NCI-H345 (cell line): ENCODE measurements around the gene ITPK1.

Experiments
- DNase-seq: peaks from one replicate; lab custom pipeline; 2025; lab: John Stamatoyannopoulos, UW

Gene ITPK1

DNA sequence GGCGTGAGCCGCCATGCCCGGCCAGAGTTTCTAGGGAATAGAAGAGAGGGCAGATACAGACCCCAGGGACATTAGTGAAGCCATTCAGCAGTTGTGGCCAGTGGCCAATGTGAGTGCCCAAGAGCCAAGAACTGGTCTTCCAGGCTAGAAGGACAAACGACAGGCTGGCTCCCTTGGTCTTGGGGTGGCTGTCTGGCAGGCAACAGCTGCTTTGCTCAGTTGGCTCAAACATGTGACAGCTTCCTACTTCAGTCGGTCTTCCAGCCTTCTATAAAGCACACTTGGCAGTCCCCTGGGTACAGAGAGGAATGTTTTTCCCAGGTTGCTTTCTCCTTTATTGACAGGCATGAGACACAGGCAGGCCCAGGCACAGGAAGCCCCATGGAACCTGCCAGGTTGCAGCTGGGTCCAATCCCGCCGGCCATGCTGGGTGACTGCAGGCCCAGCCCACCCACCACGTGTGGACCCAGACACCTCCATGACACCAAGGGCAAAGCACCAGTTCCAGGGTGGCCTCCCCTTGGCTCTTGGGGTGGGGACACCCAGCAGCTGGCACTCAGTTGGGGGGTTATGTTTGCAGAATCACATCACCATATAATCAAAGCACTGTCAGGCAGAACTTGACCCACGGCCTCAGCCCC is 177.4 kb downstream of the ITPK1 start:
- peak; percentile 52 for DNase-seq

DNA sequence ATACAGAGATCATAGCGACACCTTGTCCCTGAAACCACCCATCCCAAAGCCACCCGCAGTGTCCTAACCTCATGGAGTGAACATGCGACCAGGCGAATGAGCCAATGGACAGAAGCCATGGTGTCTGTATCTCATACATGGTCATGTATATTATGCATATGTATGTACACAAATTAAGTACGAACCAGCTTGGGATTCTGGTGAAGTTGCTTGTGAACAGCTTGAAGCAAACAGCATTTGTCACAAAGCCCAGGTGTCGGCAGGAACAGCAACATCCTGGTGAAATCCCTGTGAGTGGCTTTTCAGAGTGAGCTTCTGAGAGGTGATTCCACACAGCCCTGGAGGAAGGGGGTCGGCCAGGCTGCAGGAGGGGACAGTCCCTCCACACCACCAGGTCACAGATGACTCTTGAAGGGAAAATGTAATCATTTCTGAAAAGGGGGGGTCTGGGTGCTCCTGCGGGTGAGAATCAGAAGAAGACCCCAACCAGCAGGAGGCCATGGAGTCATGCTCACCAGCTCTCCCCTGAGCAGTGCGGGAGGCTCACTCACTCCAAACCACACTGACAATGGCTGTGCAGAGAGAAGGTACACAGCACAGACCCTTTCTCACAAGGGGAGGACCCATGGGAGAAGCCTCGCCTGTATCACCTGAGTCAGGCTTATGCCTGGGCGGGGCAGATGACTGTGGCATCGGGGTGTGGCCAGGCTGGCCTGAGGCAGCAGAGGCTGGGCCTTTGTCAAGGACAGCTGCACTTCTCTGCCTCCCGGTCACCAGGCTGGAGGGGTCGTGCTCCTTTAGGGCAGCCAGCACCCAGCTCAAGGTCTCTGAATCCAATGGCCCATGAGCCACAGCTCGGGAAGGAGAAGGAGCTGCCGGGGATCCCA is 178.4 kb downstream of the ITPK1 start:
- peak; percentile 75 for DNase-seq

DNA sequence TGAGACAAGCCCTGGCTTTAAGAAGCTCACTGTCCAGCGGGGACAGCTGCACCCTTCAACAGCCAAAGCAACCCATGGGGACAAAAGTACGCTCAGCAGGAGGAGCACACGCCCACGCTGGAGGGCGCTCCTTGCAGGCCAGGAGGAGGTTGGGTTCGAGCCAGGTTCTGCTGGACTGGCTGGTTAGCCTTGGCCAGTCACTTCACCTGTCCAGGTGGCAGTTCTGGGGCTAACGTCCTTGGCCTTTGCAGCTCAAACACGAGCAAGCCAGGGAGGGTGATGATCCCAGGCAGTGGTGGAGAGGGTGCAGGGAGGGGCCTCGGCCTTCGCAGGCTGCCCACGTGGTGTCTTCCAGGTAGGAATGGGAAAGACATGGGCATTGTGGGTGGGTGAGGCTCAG is 179.6 kb downstream of the ITPK1 start:
- no peak for DNase-seq

DNA sequence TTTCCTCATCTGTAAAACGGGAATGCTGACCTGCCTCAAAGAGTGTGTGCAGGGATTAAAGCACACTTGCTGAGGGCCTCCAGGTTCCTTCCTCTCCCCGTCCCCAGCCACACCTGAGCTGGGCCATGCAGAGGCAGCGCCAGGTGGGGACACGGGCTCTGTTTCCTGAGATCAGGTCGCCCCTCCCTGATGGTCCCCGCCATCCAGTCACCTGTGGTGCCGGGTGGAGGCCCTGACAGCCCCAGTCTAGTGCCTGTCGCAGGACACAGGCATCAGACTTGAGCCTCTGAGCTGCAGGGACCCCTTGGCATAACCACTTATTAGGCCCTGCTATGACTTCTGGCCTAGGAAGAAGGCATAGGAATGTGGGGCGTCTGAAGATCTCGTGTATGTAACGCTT is 180.3 kb downstream of the ITPK1 start:
- no peak for DNase-seq

DNA sequence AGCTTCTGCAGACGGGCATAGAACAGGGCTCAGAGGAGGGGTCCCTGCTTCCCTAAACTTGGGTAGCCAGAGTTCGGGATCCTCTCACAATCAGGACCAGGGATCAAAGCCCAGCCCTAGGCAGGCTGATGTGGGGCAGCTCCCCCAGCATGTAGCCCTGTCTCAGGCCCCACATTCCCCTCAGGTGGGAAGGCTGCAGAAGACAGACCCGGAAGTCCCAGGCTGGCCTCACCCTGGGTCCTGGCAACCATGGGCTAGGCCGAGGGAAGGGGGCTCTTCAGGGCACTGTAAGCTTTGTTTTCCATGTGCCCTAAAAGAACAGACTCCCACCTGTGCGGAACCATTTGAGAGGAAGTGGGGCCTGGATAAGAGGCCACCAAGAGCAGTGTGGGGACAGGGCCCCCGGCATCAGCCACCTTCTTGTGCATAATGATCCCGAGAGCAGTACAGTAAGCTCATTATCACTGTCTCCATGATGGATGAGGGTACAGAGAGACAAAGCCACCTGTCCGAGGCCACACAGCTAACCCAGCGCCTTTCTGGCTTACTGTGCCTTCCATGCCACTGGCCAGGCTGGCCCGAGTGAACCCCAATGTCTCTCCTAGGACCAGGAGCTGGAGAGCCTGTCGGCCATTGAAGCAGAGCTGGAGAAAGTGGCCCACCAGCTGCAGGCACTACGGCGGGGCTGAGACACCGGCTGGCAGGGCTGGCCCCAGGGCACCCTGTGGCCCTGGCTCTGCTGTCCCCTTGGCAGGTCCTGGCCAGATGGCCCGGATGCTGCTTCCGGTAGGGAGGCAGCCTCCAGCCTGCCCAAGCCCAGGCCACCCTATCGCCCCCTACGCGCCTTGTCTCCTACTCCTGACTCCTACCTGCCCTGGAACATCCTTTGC is 181.3 kb downstream of the ITPK1 start:
- DNase-seq: no peak

DNA sequence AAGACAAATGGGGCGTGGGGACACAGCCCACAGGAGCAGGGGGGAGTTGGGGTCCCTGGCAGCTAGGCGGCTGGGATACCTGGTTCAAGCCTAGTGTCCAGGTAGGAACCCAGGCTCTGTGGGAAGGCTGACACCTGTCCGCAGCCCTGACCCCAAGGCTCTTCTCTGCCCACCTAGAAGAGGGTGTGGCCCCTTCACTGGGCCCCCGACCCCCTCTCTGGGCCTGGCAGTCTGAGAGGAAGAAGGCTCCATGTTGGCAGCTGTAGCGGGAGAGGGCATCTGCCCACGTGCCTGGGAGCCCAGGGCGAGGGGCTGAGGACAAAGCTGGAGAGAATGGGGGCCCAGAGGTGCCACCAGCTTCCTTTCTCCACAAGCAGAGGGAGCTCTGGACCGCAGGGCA is 182.2 kb downstream of the ITPK1 start:
- DNase-seq: no peak

DNA sequence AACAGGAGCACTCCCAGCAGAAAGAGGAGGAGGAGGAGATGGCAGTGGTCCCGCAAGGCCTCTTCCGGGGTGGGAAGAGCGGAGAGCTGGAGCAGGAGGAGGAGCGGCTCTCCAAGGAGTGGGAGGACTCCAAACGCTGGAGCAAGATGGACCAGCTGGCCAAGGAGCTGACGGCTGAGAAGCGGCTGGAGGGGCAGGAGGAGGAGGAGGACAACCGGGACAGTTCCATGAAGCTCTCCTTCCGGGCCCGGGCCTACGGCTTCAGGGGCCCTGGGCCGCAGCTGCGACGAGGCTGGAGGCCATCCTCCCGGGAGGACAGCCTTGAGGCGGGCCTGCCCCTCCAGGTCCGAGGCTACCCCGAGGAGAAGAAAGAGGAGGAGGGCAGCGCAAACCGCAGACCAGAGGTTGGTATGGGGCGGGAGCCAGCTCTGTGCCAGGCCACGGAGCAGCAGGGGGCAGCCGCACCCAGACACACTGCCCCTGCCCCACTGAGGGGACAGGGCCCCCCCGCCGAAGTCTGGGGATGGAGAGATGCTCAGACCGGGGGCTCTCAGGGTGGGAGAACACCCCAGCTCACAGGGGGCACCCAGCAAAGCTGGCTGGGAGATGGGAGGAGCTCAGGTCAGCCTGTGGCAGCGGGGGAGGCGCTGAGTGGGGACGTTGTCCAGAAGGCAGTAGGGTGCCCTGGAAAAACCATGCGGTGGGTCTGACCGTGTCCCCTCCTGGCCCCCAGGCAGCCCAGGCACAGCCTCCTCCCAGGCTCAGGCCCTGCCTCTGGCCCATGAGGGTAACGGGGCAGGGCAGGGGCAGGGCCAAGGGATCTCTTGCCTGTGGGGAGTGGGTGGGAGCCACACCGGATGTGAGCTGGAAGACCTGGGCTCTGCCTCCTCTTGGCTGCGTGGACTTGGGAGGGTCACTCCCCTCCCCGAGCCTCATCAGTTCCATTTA is 183.0 kb downstream of the ITPK1 start:
- no peak for DNase-seq

DNA sequence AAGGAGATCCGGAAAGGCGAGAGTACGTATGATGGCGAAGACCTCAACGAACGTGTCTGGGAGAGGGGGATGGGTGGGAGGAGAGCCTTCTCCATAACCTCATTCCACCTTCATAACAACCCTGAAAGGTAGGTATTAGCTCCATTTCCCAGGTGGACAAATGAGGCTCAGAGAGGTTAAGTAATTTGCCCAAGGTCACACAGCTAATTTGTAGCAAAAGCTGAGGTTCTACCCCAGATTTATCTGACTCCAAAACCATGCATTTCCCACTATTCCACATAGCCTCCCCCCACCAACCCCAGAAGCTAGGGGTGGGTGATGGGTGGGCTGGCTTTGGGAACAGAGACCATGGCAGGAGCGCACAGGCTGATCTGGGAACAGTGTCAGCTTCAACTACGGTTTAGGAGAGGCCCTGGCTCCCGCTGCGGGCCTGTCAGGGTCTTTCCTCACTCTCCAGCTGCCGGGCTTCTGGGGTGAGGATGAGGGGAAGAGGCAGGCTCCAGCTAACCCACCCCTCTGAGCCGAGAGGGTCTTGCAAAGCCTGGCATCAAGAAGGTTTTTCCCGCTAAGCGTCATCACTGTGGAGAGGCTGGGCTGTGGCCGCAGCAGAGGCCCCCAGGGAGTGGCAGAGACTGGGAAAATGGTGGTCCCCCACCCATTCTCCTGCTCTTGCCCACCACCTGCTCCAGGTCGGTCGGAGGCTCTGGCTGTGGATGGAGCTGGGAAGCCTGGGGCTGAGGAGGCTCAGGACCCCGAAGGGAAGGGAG is 183.9 kb downstream of the ITPK1 start:
- no peak for DNase-seq

DNA sequence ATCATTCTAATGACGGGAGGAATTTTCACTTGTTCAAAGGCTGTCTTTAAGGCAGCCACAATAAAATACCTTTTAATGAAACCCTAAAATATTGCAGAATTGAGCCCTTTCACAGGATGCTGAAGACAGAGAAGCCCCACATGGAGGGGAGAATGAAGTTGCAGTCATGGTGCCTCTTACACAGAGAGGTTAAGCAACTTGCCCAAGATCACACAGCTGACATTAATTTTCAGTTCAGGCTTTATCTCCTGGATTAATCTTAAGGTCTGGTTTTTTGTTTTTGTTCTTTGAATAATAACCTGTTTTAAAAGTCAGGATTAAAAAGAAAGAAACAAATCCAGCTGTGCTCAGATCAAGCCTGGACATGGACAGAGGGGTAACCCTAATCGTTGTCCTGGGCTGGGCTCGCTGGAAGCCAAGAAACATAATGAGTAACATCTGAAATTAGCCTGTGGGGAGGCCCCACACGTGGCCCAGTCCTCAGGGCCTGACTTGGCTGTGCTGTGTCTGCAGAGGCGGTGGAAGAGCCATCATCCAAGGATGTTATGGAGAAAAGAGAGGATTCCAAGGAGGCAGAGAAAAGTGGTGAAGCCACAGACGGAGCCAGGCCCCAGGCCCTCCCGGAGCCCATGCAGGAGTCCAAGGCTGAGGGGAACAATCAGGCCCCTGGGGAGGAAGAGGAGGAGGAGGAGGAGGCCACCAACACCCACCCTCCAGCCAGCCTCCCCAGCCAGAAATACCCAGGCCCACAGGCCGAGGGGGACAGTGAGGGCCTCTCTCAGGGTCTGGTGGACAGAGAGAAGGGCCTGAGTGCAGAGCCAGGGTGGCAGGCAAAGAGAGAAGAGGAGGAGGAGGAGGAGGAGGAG is 184.8 kb downstream of the ITPK1 start:
- DNase-seq: no peak

DNA sequence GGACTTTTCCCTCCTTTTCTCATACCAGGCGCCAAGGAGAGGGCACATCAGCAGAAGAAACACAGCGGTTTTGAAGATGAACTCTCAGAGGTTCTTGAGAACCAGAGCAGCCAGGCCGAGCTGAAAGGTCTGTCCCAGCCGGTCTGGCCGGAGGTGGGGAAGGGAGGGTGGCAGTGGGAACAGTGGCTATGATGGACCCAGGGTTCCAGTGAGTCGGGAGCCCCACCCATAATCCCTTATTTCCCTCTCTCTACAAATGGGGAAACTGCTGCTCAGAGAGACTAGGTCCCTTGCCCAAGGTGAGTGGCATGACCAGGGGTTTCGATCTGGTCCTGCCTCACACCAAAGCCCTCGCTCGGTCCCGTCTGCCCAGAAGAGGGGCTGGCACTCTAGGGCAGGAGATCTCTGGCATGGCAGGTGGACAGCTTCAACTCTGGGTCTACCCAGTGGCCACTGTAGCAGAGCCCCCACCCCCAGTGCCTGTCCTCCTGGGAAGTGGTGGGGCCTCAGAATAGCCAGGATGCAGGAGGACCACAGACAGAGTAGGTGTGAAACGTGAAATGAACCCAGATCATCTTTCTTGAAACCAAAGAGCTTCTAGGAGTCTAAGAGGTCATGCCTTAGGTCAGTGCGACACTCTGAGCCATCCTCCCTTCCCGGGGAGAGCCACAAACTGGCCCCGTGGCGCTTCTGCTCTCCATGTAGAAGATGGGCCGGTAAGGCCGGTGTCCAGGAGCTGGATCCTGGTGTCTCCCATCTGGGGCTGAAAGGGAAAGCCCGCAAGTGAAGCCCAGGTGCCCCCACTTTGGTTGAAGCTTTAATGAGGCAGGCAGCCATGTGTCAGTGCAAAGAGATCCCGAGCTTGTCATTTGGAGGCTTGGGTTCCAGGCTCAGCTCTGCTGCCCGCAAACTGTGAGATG is 185.8 kb downstream of the ITPK1 start:
- no peak for DNase-seq

DNA sequence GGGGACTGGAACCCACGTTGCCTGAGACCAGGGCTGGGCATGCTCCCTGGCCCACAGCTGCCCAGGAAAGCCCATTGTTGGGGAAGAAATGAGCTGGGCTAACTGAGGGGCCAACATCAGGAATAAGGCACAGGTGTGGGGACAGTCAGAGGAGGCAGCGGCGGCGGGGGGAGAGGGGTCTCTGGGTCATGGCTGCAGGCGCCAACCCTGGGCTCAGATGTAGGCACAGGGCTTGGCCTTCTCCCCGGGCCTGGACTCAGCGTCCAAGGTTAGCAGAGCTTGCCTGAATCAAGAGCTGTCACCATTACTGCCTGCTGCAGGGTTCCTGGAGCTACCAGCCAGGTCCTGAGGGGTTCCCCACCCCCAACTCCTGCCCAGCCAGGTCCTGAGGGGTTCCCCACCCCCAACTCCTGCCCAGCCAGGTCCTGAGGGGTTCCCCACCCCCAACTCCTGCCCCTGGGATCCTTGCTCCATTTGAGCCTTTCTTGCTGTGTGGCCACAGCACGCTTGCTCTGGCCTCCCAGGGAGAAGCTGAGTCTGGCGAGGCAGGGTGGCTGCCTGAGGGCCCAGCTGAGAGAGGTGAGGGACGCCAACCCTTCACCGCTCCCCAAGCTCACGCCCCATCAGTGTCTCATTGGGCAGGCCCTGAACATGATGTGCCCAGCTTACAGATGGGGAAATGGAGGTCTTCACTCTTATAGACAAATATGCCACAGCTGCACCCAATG is 186.6 kb downstream of the ITPK1 start:
- DNase-seq: no peak

DNA sequence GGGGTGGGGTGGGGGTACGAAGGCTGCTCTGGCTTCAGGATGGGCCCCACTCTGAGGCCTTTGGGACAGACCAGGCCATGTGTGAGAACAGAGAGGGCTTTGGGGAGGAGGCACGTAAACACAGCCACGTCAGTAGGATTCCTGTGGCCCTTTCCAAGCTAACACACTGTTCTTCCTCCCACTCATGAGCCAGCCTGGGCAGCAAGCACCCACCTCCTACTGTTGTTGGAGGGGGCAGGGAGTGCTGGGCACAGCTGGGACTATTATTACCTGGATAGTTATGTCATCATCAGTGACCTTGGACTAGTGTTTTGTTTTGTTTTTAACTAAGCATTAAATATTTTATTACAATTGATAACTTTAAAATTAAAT is 187.5 kb downstream of the ITPK1 start:
- DNase-seq: no peak

DNA sequence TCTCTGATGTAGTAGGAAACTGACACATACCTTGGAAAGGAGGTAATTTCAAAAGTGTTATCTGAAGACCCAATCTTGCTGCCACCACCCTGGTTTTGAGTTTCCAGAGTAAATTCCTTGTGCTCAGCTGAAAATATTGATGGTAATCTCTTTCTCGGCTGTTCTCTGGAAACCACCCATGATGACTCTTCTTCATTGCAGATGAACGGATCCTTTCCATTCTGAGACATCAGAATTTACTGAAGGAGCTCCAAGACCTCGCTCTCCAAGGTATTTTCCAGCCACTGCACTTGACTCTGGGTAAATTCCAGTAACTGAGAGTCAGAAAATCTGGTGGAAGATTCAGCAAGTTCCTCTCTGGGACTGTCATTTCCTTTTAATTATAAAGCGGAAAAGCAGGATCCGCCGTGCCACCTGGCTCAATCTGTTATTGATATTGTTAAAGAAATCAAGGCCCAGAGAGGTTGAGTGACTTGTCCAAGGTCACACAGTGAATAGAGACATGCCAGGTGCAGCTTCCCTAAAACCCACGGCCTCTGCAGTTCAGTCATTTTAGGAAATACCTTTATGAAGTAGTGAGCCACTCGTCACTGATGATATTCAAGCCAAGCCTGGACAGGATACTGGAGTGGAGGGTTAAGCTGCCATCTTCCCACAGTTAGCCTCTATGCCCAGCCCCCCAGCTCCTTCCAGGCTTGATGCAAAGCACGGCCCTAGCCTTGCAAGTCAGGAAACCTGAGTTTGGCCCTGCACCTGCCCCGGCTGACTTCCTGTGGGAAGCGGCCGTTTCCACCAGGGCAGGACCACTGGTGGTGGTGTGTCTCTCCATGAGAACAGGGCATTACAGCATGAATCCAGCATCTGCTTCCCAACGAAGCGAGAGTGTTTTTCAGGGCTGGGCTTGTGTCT is 188.1 kb downstream of the ITPK1 start:
- no peak for DNase-seq

DNA sequence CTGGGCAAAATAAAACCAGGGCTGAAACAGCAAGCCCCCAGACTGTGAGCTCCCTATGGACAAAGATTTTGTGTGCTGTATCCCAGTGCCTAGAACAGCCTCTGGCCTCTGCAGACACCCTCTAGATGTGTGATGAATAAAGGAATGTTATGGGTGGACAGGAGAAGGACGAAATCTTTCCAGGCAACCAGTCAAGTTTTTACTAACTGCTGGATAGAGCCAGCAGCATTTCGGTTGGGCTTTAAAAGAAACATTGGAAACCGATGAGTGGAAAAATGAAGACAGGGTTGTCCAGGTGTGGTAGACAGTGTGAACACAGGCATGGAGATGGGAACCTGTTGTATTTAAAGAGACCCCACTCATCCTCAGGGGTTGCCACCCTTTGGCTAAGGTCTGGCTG is 188.8 kb downstream of the ITPK1 start:
- no peak for DNase-seq

DNA sequence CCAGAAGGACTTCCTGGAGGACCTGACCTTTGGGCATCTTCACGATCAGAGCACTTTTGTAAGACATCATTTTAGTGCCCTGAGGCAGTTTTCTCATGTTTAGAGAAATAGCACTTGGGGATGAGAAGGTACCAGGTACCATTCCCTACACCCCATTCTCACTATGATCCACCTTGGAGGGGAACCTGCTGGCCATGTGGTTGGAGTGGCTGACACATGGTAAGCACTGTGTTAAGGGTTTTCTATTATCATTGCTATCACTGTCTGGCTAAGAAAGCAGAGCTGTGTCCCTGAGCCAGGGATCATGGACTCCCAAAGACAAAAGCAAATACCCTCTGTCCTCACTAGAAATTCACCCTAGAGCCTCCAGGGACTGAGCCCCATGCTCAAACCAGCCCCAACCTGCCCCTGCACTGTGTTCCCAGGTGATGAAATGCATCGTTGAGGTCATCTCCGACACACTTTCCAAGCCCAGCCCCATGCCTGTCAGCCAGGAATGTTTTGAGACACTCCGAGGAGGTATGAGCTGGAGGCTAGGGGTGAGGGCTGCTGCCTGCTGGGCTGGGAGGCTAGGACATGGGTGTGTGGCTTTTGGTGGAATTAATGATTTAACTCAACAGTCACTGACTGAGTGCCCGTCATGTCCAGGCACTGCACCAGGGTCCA is 189.4 kb downstream of the ITPK1 start:
- DNase-seq: no peak

DNA sequence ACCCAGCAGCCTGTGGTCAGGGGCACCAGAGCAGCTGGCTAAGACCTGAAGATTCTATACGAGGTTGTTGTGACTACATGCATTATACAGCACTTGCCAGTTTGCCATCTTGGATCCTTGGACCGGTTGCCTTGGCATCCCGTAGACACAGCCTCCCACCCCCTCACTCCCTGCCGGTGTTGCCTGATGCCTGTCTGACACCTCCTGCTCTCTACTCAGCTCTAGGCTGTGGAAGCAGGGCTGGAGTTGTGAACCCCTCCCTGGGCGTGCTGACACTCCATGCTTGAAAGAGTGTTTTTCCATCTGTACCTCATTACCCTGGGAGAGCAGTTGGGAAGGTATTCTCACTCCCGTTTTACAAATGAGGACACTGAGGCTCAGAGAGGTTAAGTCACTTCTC is 190.3 kb downstream of the ITPK1 start:
- DNase-seq: no peak
